BLaER1 treated with 17β-estradiol and CSF1 and Interleukin-3, amounts not matched to agents 10 nM and 100 nM (cell line): ENCODE results near the gene STK4.
"Not testable (repeated sequence)": the region's sequence is repeated elsewhere in the genome, so short reads cannot be mapped to it uniquely, and the experiment has no call there.

Experiments
- H3K27ac ChIP-seq, 11 experiments: shearing (Covaris generic); formaldehyde crosslinking; 2 replicates each; pipeline ENCODE4 v1.8.1; 2022
- H3K27me3 ChIP-seq, 11 experiments: shearing (Covaris generic); formaldehyde crosslinking; 2 replicates each; pipeline ENCODE4 v1.8.1; 2022
- H3K36me3 ChIP-seq, 11 experiments: shearing (Covaris generic); formaldehyde crosslinking; 2 replicates each; pipeline ENCODE4 v1.8.1; 2022
- H3K4me1 ChIP-seq, 10 experiments: shearing (Covaris generic); formaldehyde crosslinking; 2 replicates each; pipeline ENCODE4 v1.8.1; 2022
- H3K4me2 ChIP-seq, 11 experiments: shearing (Covaris generic); formaldehyde crosslinking; 2 replicates each; pipeline ENCODE4 v1.8.1; 2022
- H3K4me3 ChIP-seq, 10 experiments: shearing (Covaris generic); formaldehyde crosslinking; 2 replicates each; pipeline ENCODE4 v1.8.1; 2022
- H3K9ac ChIP-seq, 11 experiments: shearing (Covaris generic); formaldehyde crosslinking; 2 replicates each; pipeline ENCODE4 v1.8.1; 2022
- H3K9me3 ChIP-seq, 11 experiments: shearing (Covaris generic); formaldehyde crosslinking; replicated peaks in 1 of 11; 2 replicates each; pipeline ENCODE4 v1.8.1; 2022
- H4K20me1 ChIP-seq, 11 experiments: shearing (Covaris generic); formaldehyde crosslinking; 2 replicates each; pipeline ENCODE4 v1.8.1; 2022
- Cebpa-rat ChIP-seq, 11 experiments: shearing (Covaris generic); IDR thresholded peaks; 2 replicates each; pipeline ENCODE4 v1.8.1; 2022

The STK4 gene

GRCh38 chr20:45011108-45011526, 44.8 kb downstream of the STK4 start:
- H4K20me1 ChIP-seq: peaks cover 8 to 91% (median 31%) of the 10 kb centered on the region in 11 experiments; a peak in 17 of 22 replicates
- H3K9me3 ChIP-seq: peaks cover 0 to 7% (median 0%) of the 10 kb centered on the region in 11 experiments; a peak in 1 of 22 replicates
- H3K9ac ChIP-seq: no peak overlapping the region
- H3K4me1 ChIP-seq: peaks cover 0 to 8% (median 2%) of the 10 kb centered on the region in 10 experiments; a peak in 3 of 20 replicates
- TF ChIP-seq Cebpa-rat (IDR thresholded peaks at IDR 0.05): no peak
- peaks cover 71 to 93% (median 85%) of the 10 kb centered on the region in 11 experiments for H3K36me3 ChIP-seq
- H3K27me3 ChIP-seq: no peaks in the 10 kb centered on the region
- H3K4me2 ChIP-seq: no peak overlapping the region
- H3K27ac ChIP-seq: no peak overlapping the region
- no peak overlapping the region for H3K4me3 ChIP-seq

DNA sequence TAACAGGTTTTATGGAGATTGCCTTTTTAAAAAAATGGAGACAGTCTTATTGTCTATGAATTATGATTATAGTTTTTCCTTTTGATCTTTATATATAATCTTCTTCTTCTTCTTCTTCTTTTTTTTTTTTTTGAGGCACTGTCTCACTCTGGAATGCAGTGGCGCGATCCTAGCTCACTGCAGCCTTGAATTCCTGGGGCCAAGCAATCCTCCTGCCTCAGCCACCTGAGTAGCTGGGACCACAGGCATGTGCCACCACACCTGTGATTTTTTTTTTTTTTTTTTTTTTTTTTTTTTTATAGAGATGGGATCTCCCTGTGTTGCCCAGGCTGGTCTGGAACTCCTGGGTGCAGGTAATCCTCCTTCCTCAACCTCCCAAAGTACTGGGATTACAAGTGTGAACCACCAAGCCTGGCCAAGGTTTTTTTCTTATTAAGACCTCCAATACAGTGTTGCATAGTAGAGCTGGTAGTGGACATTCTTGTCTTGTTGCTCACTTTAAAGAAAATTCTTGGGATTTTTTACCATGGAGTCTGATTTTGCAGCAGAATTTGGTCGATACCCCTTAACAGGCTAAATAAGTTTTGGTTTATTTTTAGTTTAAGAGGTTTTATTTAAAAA, 46.5 kb downstream of the STK4 start:
- Histone ChIP-seq H3K9ac (no peak overlapping the region), H3K4me3 (no peak overlapping the region), H4K20me1 (peaks cover 5 to 94% (median 29%) of the 10 kb centered on the region in 11 experiments; a peak in 17 of 22 replicates), H3K27ac (no peak overlapping the region), H3K4me2 (no peak overlapping the region), H3K9me3 (peaks cover 0 to 7% (median 0%) of the 10 kb centered on the region in 11 experiments; a peak in 1 of 22 replicates), H3K27me3 (no peaks in the 10 kb centered on the region), H3K4me1 (peaks cover 0 to 8% (median 2%) of the 10 kb centered on the region in 10 experiments; a peak in 3 of 20 replicates), H3K36me3 (peaks cover 67 to 93% (median 85%) of the 10 kb centered on the region in 11 experiments)
- TF ChIP-seq Cebpa-rat (IDR thresholded peaks at IDR 0.05): no peak

DNA sequence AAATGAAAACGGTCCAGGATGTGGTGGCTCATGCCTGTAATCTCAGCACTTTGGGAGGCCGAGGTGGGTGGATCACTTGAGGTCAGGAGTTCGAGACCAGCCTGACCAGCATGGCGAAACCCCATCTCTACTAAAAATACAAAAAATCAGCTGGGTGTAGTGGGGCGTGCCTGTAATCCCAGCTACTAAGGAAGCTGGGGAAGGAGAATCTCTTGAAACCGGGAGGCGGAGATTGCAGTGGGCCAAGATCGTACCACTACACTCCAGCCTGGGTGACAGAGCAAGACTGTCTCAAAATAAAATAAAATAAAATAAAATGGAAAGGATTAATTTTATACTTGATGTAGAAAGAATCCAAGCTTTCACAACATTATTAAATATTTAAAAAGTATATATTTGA, 47.8 kb downstream of the STK4 start:
- not testable (repeated sequence) for H3K4me3 ChIP-seq, H3K4me2 ChIP-seq, H3K9me3 ChIP-seq, H3K4me1 ChIP-seq, H3K27ac ChIP-seq, H3K9ac ChIP-seq, H3K27me3 ChIP-seq
- Histone ChIP-seq H3K36me3 (peaks cover 65 to 93% (median 84%) of the 10 kb centered on the region in 11 experiments), H4K20me1 (peaks cover 5 to 92% (median 20%) of the 10 kb centered on the region in 11 experiments; a peak in 17 of 22 replicates)

GRCh38 chr20:45014671-45015415, 48.5 kb downstream of the STK4 start:
- H3K27ac ChIP-seq: no peak overlapping the region
- no peaks in the 10 kb centered on the region for H3K27me3 ChIP-seq
- no peaks in the 10 kb centered on the region for H3K9me3 ChIP-seq
- no peak overlapping the region for H3K4me3 ChIP-seq
- H3K4me1 ChIP-seq: peaks cover 0 to 8% (median 2%) of the 10 kb centered on the region in 10 experiments; a peak in 3 of 20 replicates
- peaks cover 0 to 92% (median 16%) of the 10 kb centered on the region in 11 experiments; a peak in 16 of 22 replicates for H4K20me1 ChIP-seq
- H3K36me3 ChIP-seq: peaks cover 59 to 93% (median 84%) of the 10 kb centered on the region in 11 experiments
- no peak for TF ChIP-seq Cebpa-rat (IDR thresholded peaks at IDR 0.05)
- H3K4me2 ChIP-seq: no peak overlapping the region
- H3K9ac ChIP-seq: no peak overlapping the region

GRCh38 chr20:45016089-45016671, 49.9 kb downstream of the STK4 start:
- Histone ChIP-seq H3K4me1 (peaks cover 0 to 8% (median 2%) of the 10 kb centered on the region in 10 experiments; a peak in 3 of 20 replicates), H3K4me3 (no peak overlapping the region), H3K9me3 (no peaks in the 10 kb centered on the region), H3K27me3 (no peaks in the 10 kb centered on the region), H3K27ac (no peak overlapping the region), H3K36me3 (peaks cover 54 to 94% (median 88%) of the 10 kb centered on the region in 11 experiments), H3K4me2 (no peak overlapping the region), H3K9ac (no peak overlapping the region), H4K20me1 (peaks cover 0 to 92% (median 5%) of the 10 kb centered on the region in 11 experiments; a peak in 9 of 22 replicates)
- no peak for TF ChIP-seq Cebpa-rat (IDR thresholded peaks at IDR 0.05)

GRCh38 chr20:45017281-45017680, 51.0 kb downstream of the STK4 start:
- Histone ChIP-seq H4K20me1 (peaks cover 0 to 89% (median 5%) of the 10 kb centered on the region in 11 experiments; a peak in 8 of 22 replicates), H3K4me3 (no peak overlapping the region), H3K4me2 (no peak overlapping the region), H3K9me3 (no peaks in the 10 kb centered on the region), H3K4me1 (peaks cover 0 to 8% (median 2%) of the 10 kb centered on the region in 10 experiments; a peak in 3 of 20 replicates), H3K27ac (no peak overlapping the region), H3K36me3 (peaks cover 54 to 98% (median 92%) of the 10 kb centered on the region in 11 experiments), H3K27me3 (no peaks in the 10 kb centered on the region), H3K9ac (no peak overlapping the region)
- no peak for TF ChIP-seq Cebpa-rat (IDR thresholded peaks at IDR 0.05)

DNA sequence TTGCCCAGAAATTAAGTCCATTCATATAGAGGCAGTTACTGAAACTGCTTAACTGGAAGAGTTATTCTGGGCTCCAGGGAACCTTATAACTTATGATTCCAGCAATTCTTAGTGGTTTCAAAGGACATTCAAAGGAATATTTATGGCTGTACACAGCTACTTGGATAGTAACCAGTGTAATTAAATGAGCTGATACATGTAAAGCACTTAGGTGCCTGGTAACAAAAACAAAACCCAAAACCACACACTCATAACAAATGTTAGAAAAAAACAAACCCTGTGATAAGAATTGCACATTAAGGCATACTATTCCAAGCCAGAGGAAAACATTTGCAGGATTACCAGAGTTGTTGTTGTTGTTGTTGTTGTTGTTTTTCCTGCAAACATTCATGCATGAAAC, 51.5 kb downstream of the STK4 start:
- H3K9me3 ChIP-seq: no peaks in the 10 kb centered on the region
- peaks cover 0 to 85% (median 5%) of the 10 kb centered on the region in 11 experiments; a peak in 8 of 22 replicates for H4K20me1 ChIP-seq
- peaks cover 52 to 97% (median 91%) of the 10 kb centered on the region in 11 experiments for H3K36me3 ChIP-seq

DNA sequence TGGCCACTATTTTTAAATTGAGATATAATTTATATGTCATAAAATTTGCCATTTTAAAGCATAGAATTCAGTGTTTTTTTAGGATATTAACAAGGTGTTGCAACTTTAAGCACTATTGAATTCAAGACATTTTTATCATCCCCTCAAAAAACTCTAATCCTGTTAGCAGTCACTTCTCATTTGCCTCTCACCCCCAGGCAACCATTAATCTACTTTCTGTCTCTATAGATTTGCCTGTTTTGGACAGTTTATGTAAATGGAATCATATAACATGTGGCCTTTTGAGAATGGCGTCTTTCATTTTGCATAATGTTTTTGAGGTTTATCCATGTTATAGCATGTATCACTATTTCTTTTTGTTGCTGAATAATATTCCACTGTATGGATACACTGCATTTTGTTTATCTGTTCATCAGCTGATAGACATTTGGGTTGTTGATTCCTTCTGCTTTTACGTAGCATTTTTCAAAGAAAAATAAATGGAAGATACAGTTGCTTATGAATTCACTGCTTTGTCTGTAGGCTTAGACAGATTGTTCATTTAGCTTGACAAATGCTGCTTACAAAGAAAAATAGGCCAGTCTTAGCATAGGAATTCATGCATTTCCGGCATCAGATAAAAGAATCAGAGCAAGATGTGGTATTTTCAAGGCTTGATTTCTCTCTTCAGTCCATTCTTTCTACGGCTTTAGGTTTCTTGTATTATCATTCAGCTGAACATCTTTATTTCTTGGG, 52.9 kb downstream of the STK4 start:
- H3K4me2 ChIP-seq: no peak overlapping the region
- no peaks in the 10 kb centered on the region for H3K9me3 ChIP-seq
- no peak for TF ChIP-seq Cebpa-rat (IDR thresholded peaks at IDR 0.05)
- no peak overlapping the region for H3K4me3 ChIP-seq
- peaks cover 0 to 87% (median 5%) of the 10 kb centered on the region in 11 experiments; a peak in 8 of 22 replicates for H4K20me1 ChIP-seq
- peaks cover 0 to 5% (median under 1%) of the 10 kb centered on the region in 10 experiments; a peak in 3 of 20 replicates for H3K4me1 ChIP-seq
- no peak overlapping the region for H3K9ac ChIP-seq
- no peak overlapping the region for H3K27ac ChIP-seq
- H3K36me3 ChIP-seq: peaks cover 53 to 98% (median 91%) of the 10 kb centered on the region in 11 experiments
- H3K27me3 ChIP-seq: no peaks in the 10 kb centered on the region

More for the DNA sequence above, 51.5 kb downstream of the STK4 start:
- peaks cover 0 to 8% (median 2%) of the 10 kb centered on the region in 10 experiments; a peak in 3 of 20 replicates for H3K4me1 ChIP-seq
- H3K27me3 ChIP-seq: no peaks in the 10 kb centered on the region
- H3K9ac ChIP-seq: no peak overlapping the region
- H3K4me2 ChIP-seq: no peak overlapping the region
- no peak overlapping the region for H3K4me3 ChIP-seq
- no peak for TF ChIP-seq Cebpa-rat (IDR thresholded peaks at IDR 0.05)
- H3K27ac ChIP-seq: no peak overlapping the region
